Osteoblast (primary cell): ENCODE measurements around the gene CEBPA. TPM values are rescaled to one million over a fixed set of nuclear protein-coding genes. Genes with fewer than 3 reads are reported as not detected.

Experiments used
- DNase-seq: peaks from one replicate; pipeline ENCODE4 v3.0.0; 2011; ENCODE audit warnings: low spot score, mixed read lengths; ENCODE audit not compliant: insufficient read length; ENCODE audit errors: missing footprints
- H2AFZ ChIP-seq: 2 replicates; pipeline ENCODE4 v1.6.0; 2011; ENCODE audit warnings: mild to moderate bottlenecking, low read length
- H3K27ac ChIP-seq: 2 replicates; pipeline ENCODE4 v1.5.1; 2011; ENCODE audit warnings: mild to moderate bottlenecking, low read depth, low read length, moderate library complexity
- H3K27me3 ChIP-seq: 2 replicates; pipeline ENCODE4 v1.6.0; 2012; ENCODE audit warnings: mild to moderate bottlenecking, control low read depth, inconsistent platforms, low read length, moderate library complexity; ENCODE audit not compliant: insufficient read depth
- H3K36me3 ChIP-seq: 2 replicates; pipeline ENCODE4 v1.5.1; 2011; ENCODE audit warnings: mild to moderate bottlenecking, low read length, control low read depth, moderate library complexity; ENCODE audit not compliant: insufficient read depth
- H3K4me1 ChIP-seq: 2 replicates; pipeline ENCODE4 v1.5.1; 2011; ENCODE audit warnings: mild to moderate bottlenecking, low read length, control low read depth, moderate library complexity; ENCODE audit not compliant: insufficient read depth
- H3K4me2 ChIP-seq: 2 replicates; pipeline ENCODE4 v1.6.0; 2011; ENCODE audit warnings: mild to moderate bottlenecking, low read length; ENCODE audit not compliant: insufficient read depth
- H3K4me3 ChIP-seq: fragments of 200-600 bp; sonication (generic); 3 replicates; pipeline ENCODE4 v1.5.1; 2012; ENCODE audit warnings: mild to moderate bottlenecking, low read length, inconsistent platforms; ENCODE audit not compliant: insufficient read depth
- H3K79me2 ChIP-seq: 2 replicates; pipeline ENCODE4 v1.6.0; 2012; ENCODE audit warnings: mild to moderate bottlenecking, low read length, control low read depth, inconsistent platforms; ENCODE audit not compliant: insufficient read depth
- H3K9me3 ChIP-seq: 2 replicates; pipeline ENCODE4 v1.5.1; 2011; ENCODE audit warnings: low read depth, low read length, control low read depth
- H4K20me1 ChIP-seq: 2 replicates; pipeline ENCODE4 v1.6.0; 2012; ENCODE audit warnings: mild to moderate bottlenecking, low read length, control low read depth; ENCODE audit not compliant: insufficient read depth
- CTCF ChIP-seq: IDR thresholded peaks from 2 replicates; pipeline ENCODE4 v1.5.1; 2011; ENCODE audit warnings: mild to moderate bottlenecking, low read depth, low read length, moderate library complexity; ENCODE audit errors: extremely low read depth
- total RNA-seq: library from RNA; depleted of rRNA; stranded (reverse); fragments of >200 nt; gene quantifications from 2 replicates; pipeline ENCODE4 v1.2.3, GENCODE V29; 2012

Gene CEBPA
- total RNA-seq, 1 donor, result 3.6 TPM

- no peak overlapping the region for H3K27ac ChIP-seq
- no peak overlapping the region for H2AFZ ChIP-seq
- no peak overlapping the region for H3K4me2 ChIP-seq
- H3K79me2 ChIP-seq, result no peaks in the 10 kb centered on the region
- H3K9me3 ChIP-seq, result no peaks in the 10 kb centered on the region
- peaks cover 7% of the 10 kb centered on the region for H3K4me1 ChIP-seq
- H3K4me3 ChIP-seq, result no peak overlapping the region
- peaks cover 45% of the 10 kb centered on the region for H3K27me3 ChIP-seq
- no peaks in the 10 kb centered on the region for H3K36me3 ChIP-seq
- H4K20me1 ChIP-seq, result no peaks in the 10 kb centered on the region
- TF ChIP-seq CTCF, result no peak
- no peak for DNase-seq
Observed at GRCh38 chr19:33348301-33349010, 46.1 kb upstream of the CEBPA start.

GRCh38 chr19:33347300-33347699, 45.0 kb upstream of the CEBPA start:
- Histone ChIP-seq H3K4me1 (peaks cover 7% of the 10 kb centered on the region), H3K27me3 (peaks cover 56% of the 10 kb centered on the region), H2AFZ (no peak overlapping the region), H3K79me2 (no peaks in the 10 kb centered on the region), H3K9me3 (no peaks in the 10 kb centered on the region), H4K20me1 (no peaks in the 10 kb centered on the region), H3K27ac (no peak overlapping the region), H3K36me3 (no peaks in the 10 kb centered on the region), H3K4me2 (no peak overlapping the region), H3K4me3 (no peak overlapping the region)
- no peak for TF ChIP-seq CTCF
- DNase-seq, result no peak

GRCh38 chr19:33346665-33347064, 44.3 kb upstream of the CEBPA start:
- no peak overlapping the region for H3K27ac ChIP-seq
- no peak overlapping the region for H3K4me3 ChIP-seq
- no peak for DNase-seq
- H4K20me1 ChIP-seq, result no peaks in the 10 kb centered on the region
- H3K9me3 ChIP-seq, result no peaks in the 10 kb centered on the region
- H3K36me3 ChIP-seq, result no peaks in the 10 kb centered on the region
- peaks cover 58% of the 10 kb centered on the region for H3K27me3 ChIP-seq
- H3K4me1 ChIP-seq, result peaks cover 7% of the 10 kb centered on the region
- H3K79me2 ChIP-seq, result no peaks in the 10 kb centered on the region
- H2AFZ ChIP-seq, result no peak overlapping the region
- no peak overlapping the region for H3K4me2 ChIP-seq
- no peak for TF ChIP-seq CTCF

GRCh38 chr19:33345163-33345562, 42.8 kb upstream of the CEBPA start:
- H3K4me1 ChIP-seq, result no peaks in the 10 kb centered on the region
- no peaks in the 10 kb centered on the region for H3K9me3 ChIP-seq
- no peak overlapping the region for H3K27ac ChIP-seq
- TF ChIP-seq CTCF, result no peak
- no peaks in the 10 kb centered on the region for H4K20me1 ChIP-seq
- no peaks in the 10 kb centered on the region for H3K79me2 ChIP-seq
- no peak overlapping the region for H3K4me2 ChIP-seq
- H3K36me3 ChIP-seq, result no peaks in the 10 kb centered on the region
- H2AFZ ChIP-seq, result no peak overlapping the region
- peaks cover 63% of the 10 kb centered on the region for H3K27me3 ChIP-seq
- H3K4me3 ChIP-seq, result no peak overlapping the region
- DNase-seq, result no peak
